ENCODE measurements around the gene ATP2A1. TPM values are rescaled to one million over a fixed set of nuclear protein-coding genes. Genes with fewer than 3 reads are reported as not detected.

Gene ATP2A1
- total RNA-seq, 1 experiment from 2014 or later: 10.3 TPM

GRCh38 chr16:28946681-28947080 is 68.4 kb downstream of the ATP2A1 start:
- Histone ChIP-seq H3K9ac (ENCODE audit: low read length) (no peak overlapping the region), H3K27me3 (ENCODE audit: insufficient read depth, low read length) (no peaks in the 10 kb centered on the region), H3K79me2 (ENCODE audit: insufficient read depth, low read length) (peaks cover 8% of the 10 kb centered on the region), H3K9me3 (ENCODE audit: control insufficient read depth in 1 of 2, insufficient read depth in 1 of 2, low read depth in 1 of 2, low read length in 2 of 2) (no peaks in the 10 kb centered on the region), H3K4me1 (ENCODE audit: control insufficient read depth in 1 of 2, insufficient read depth in 2 of 2, low read length in 2 of 2) (peaks cover 4 to 31% of the 10 kb centered on the region in 2 experiments), H4K20me1 (ENCODE audit: insufficient read depth) (no peaks in the 10 kb centered on the region), H2AFZ (ENCODE audit: low read depth, low read length, poor library complexity, severe bottlenecking) (no peak overlapping the region), H3K9me2 (ENCODE audit: insufficient read depth) (no peaks in the 10 kb centered on the region), H3K36me3 (ENCODE audit: control insufficient read depth in 1 of 2, insufficient read depth in 2 of 2, low read length in 2 of 2) (no peaks in the 10 kb centered on the region), H3K4me2 (ENCODE audit: low read length) (no peak overlapping the region), H3K4me3 (replicated peaks in 1 of 2; ENCODE audit: low read depth in 1 of 2, low read length in 2 of 2) (no peak overlapping the region), H3K27ac (ENCODE audit: low read depth, low read length) (no peak overlapping the region)
- CTCF ChIA-PET: no interaction called here
- TF ChIP-seq MAX (IDR thresholded peaks at IDR 0.05): no peak
- TF ChIP-seq REST (IDR thresholded peaks at IDR 0.05; ENCODE audit: low read depth): no peak
- no peak for TF ChIP-seq SRF (IDR thresholded peaks at IDR 0.05; ENCODE audit: low read depth)
- no peak for TF ChIP-seq EZH2 (IDR thresholded peaks at IDR 0.05)
- TF ChIP-seq POLR2AphosphoS5 (IDR thresholded peaks at IDR 0.05; ENCODE audit: low read depth, low read length): no peak
- TF ChIP-seq SIN3A (IDR thresholded peaks at IDR 0.05; ENCODE audit: low read depth): no peak
- no peak for TF ChIP-seq JUND (IDR thresholded peaks at IDR 0.05)
- TF ChIP-seq TCF7L2 (IDR thresholded peaks at IDR 0.05; ENCODE audit: borderline replicate concordance, extremely low read depth, insufficient read depth, insufficient read length): no peak
- TF ChIP-seq ELF1 (IDR thresholded peaks at IDR 0.05; ENCODE audit: borderline replicate concordance, low read depth): no peak
- TF ChIP-seq, protein P1, sequence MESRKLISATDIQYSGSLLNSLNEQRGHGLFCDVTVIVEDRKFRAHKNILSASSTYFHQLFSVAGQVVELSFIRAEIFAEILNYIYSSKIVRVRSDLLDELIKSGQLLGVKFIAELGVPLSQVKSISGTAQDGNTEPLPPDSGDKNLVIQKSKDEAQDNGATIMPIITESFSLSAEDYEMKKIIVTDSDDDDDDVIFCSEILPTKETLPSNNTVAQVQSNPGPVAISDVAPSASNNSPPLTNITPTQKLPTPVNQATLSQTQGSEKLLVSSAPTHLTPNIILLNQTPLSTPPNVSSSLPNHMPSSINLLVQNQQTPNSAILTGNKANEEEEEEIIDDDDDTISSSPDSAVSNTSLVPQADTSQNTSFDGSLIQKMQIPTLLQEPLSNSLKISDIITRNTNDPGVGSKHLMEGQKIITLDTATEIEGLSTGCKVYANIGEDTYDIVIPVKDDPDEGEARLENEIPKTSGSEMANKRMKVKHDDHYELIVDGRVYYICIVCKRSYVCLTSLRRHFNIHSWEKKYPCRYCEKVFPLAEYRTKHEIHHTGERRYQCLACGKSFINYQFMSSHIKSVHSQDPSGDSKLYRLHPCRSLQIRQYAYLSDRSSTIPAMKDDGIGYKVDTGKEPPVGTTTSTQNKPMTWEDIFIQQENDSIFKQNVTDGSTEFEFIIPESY (IDR thresholded peaks at IDR 0.05; ENCODE audit: extremely low read depth, insufficient replicate concordance, low read length): no peak
- no peak for TF ChIP-seq RAD21 (IDR thresholded peaks at IDR 0.05; ENCODE audit: low read depth)
- TF ChIP-seq CTCF (IDR thresholded peaks at IDR 0.05 in 2 of 3, conservative IDR thresholded peaks at IDR 0.05 in 1 of 3; ENCODE audit: borderline replicate concordance in 1 of 3, insufficient read depth in 1 of 3, low read depth in 2 of 3, low read length in 2 of 3): no peak
- TF ChIP-seq EGR1 (IDR thresholded peaks at IDR 0.05; ENCODE audit: low read depth): no peak
- no peak for TF ChIP-seq EZH2phosphoT487 (IDR thresholded peaks at IDR 0.05; ENCODE audit: borderline replicate concordance)
- no peak for TF ChIP-seq CBX3 (IDR thresholded peaks at IDR 0.05; ENCODE audit: low read depth)
- no peak for TF ChIP-seq YY1 (IDR thresholded peaks at IDR 0.05; ENCODE audit: extremely low read depth, insufficient replicate concordance, low read depth, low read length)
- TF ChIP-seq CEBPB (IDR thresholded peaks at IDR 0.05; ENCODE audit: low read depth): no peak
- TF ChIP-seq POLR2A (IDR thresholded peaks at IDR 0.05; ENCODE audit: borderline replicate concordance, extremely low read depth, insufficient read depth, insufficient read length): no peak
- no peak for TF ChIP-seq SP1 (IDR thresholded peaks at IDR 0.05; ENCODE audit: low read depth)
- TF ChIP-seq FOSL1 (IDR thresholded peaks at IDR 0.05; ENCODE audit: low read depth): no peak
- intact Hi-C loops (cut with micrococcal nuclease): loop anchor here (1.0 kb wide), 2 partner anchors 22 to 83 kb away; partner anchors contain the start of gene SH2B1
- POLR2A ChIA-PET: interaction anchor here (1.0 kb wide), 1 partner anchor 125 kb away, joined by 3 read pairs; no protein-coding TSS in a partner anchor
- RAD21 ChIA-PET (ENCODE audit: low non-redundant PET in 1 of 2, low total read pairs in 2 of 2, uncharacterized antibody in 2 of 2, unreplicated experiment in 2 of 2): no interaction called here
- no TSS peak for BruUV-seq (replicated peaks)
- ATAC-seq (no peak), DNase-seq (ENCODE audit: low read depth, low spot score) (no peak)

All from HCT116 (cell line).